ENCODE data around the gene EML5.

Gene EML5

GRCh38 chr14:88628033-88628432 is 164.7 kb downstream of the EML5 start:
- Histone ChIP-seq H3K4me3 (ENCODE audit: low read length) (no peak overlapping the region), H3K27me3 (ENCODE audit: control insufficient read depth, insufficient read depth, low read length) (no peaks in the 10 kb centered on the region), H3K4me1 (ENCODE audit: control insufficient read depth, insufficient read depth, low read length) (no peaks in the 10 kb centered on the region), H3K36me3 (ENCODE audit: control insufficient read depth, insufficient read depth, low read length) (no peaks in the 10 kb centered on the region), H3K9ac (ENCODE audit: low read length) (no peak overlapping the region), H3K27ac (ENCODE audit: low read depth, low read length) (no peak overlapping the region)

GRCh38 chr14:88625671-88626070 is 167.1 kb downstream of the EML5 start:
- no peak overlapping the region for H3K4me3 ChIP-seq (ENCODE audit: low read length)
- no peaks in the 10 kb centered on the region for H3K4me1 ChIP-seq (ENCODE audit: control insufficient read depth, insufficient read depth, low read length)
- H3K27me3 ChIP-seq (ENCODE audit: control insufficient read depth, insufficient read depth, low read length) = no peaks in the 10 kb centered on the region
- H3K36me3 ChIP-seq (ENCODE audit: control insufficient read depth, insufficient read depth, low read length) = no peaks in the 10 kb centered on the region
- H3K27ac ChIP-seq (ENCODE audit: low read depth, low read length) = no peak overlapping the region
- no peak overlapping the region for H3K9ac ChIP-seq (ENCODE audit: low read length)

- Histone ChIP-seq H3K4me1 (ENCODE audit: control insufficient read depth, insufficient read depth, low read length) (no peaks in the 10 kb centered on the region), H3K36me3 (ENCODE audit: control insufficient read depth, insufficient read depth, low read length) (no peaks in the 10 kb centered on the region), H3K27me3 (ENCODE audit: control insufficient read depth, insufficient read depth, low read length) (no peaks in the 10 kb centered on the region), H3K27ac (ENCODE audit: low read depth, low read length) (no peak overlapping the region), H3K9ac (ENCODE audit: low read length) (no peak overlapping the region), H3K4me3 (ENCODE audit: low read length) (no peak overlapping the region)
Measured at GRCh38 chr14:88621100-88621499, 171.7 kb downstream of the EML5 start.

- Histone ChIP-seq H3K36me3 (ENCODE audit: control insufficient read depth, insufficient read depth, low read length) (no peaks in the 10 kb centered on the region), H3K27me3 (ENCODE audit: control insufficient read depth, insufficient read depth, low read length) (no peaks in the 10 kb centered on the region), H3K4me1 (ENCODE audit: control insufficient read depth, insufficient read depth, low read length) (no peaks in the 10 kb centered on the region), H3K9ac (ENCODE audit: low read length) (no peak overlapping the region), H3K4me3 (ENCODE audit: low read length) (no peak overlapping the region), H3K27ac (ENCODE audit: low read depth, low read length) (no peak overlapping the region)
Measured at GRCh38 chr14:88618476-88618875, 174.3 kb downstream of the EML5 start.

GRCh38 chr14:88617479-88617878 is 175.3 kb downstream of the EML5 start:
- no peaks in the 10 kb centered on the region for H3K4me1 ChIP-seq (ENCODE audit: control insufficient read depth, insufficient read depth, low read length)
- H3K4me3 ChIP-seq (ENCODE audit: low read length) = no peak overlapping the region
- no peaks in the 10 kb centered on the region for H3K27me3 ChIP-seq (ENCODE audit: control insufficient read depth, insufficient read depth, low read length)
- no peak overlapping the region for H3K9ac ChIP-seq (ENCODE audit: low read length)
- no peak overlapping the region for H3K27ac ChIP-seq (ENCODE audit: low read depth, low read length)
- H3K36me3 ChIP-seq (ENCODE audit: control insufficient read depth, insufficient read depth, low read length) = peaks cover 3% of the 10 kb centered on the region

GRCh38 chr14:88616697-88617096 is 176.1 kb downstream of the EML5 start:
- Histone ChIP-seq H3K4me3 (ENCODE audit: low read length) (no peak overlapping the region), H3K36me3 (ENCODE audit: control insufficient read depth, insufficient read depth, low read length) (peaks cover 6% of the 10 kb centered on the region), H3K27ac (ENCODE audit: low read depth, low read length) (no peak overlapping the region), H3K4me1 (ENCODE audit: control insufficient read depth, insufficient read depth, low read length) (no peaks in the 10 kb centered on the region), H3K27me3 (ENCODE audit: control insufficient read depth, insufficient read depth, low read length) (no peaks in the 10 kb centered on the region), H3K9ac (ENCODE audit: low read length) (no peak overlapping the region)

GRCh38 chr14:88614218-88614907 is 178.4 kb downstream of the EML5 start:
- H3K36me3 ChIP-seq (ENCODE audit: control insufficient read depth, insufficient read depth, low read length) = peaks cover 25% of the 10 kb centered on the region
- H3K9ac ChIP-seq (ENCODE audit: low read length) = no peak overlapping the region
- H3K27ac ChIP-seq (ENCODE audit: low read depth, low read length) = no peak overlapping the region
- no peaks in the 10 kb centered on the region for H3K4me1 ChIP-seq (ENCODE audit: control insufficient read depth, insufficient read depth, low read length)
- H3K27me3 ChIP-seq (ENCODE audit: control insufficient read depth, insufficient read depth, low read length) = no peaks in the 10 kb centered on the region
- H3K4me3 ChIP-seq (ENCODE audit: low read length) = no peak overlapping the region

GRCh38 chr14:88613552-88614010 is 179.2 kb downstream of the EML5 start:
- H3K9ac ChIP-seq (ENCODE audit: low read length) = no peak overlapping the region
- peaks cover 25% of the 10 kb centered on the region for H3K36me3 ChIP-seq (ENCODE audit: control insufficient read depth, insufficient read depth, low read length)
- no peak overlapping the region for H3K4me3 ChIP-seq (ENCODE audit: low read length)
- H3K27me3 ChIP-seq (ENCODE audit: control insufficient read depth, insufficient read depth, low read length) = no peaks in the 10 kb centered on the region
- H3K4me1 ChIP-seq (ENCODE audit: control insufficient read depth, insufficient read depth, low read length) = no peaks in the 10 kb centered on the region
- H3K27ac ChIP-seq (ENCODE audit: low read depth, low read length) = no peak overlapping the region

- peaks cover 28% of the 10 kb centered on the region for H3K36me3 ChIP-seq (ENCODE audit: control insufficient read depth, insufficient read depth, low read length)
- H3K27ac ChIP-seq (ENCODE audit: low read depth, low read length) = no peak overlapping the region
Measured at GRCh38 chr14:88612981-88613380, 179.8 kb downstream of the EML5 start.

GRCh38 chr14:88611878-88612277 is 180.9 kb downstream of the EML5 start:
- Histone ChIP-seq H3K36me3 (ENCODE audit: control insufficient read depth, insufficient read depth, low read length) (peaks cover 38% of the 10 kb centered on the region), H3K9ac (ENCODE audit: low read length) (no peak overlapping the region), H3K4me3 (ENCODE audit: low read length) (no peak overlapping the region), H3K27ac (ENCODE audit: low read depth, low read length) (no peak overlapping the region), H3K4me1 (ENCODE audit: control insufficient read depth, insufficient read depth, low read length) (no peaks in the 10 kb centered on the region), H3K27me3 (ENCODE audit: control insufficient read depth, insufficient read depth, low read length) (no peaks in the 10 kb centered on the region)

More at GRCh38 chr14:88612981-88613380, 179.8 kb downstream of the EML5 start:
- Histone ChIP-seq H3K27me3 (ENCODE audit: control insufficient read depth, insufficient read depth, low read length) (no peaks in the 10 kb centered on the region), H3K4me1 (ENCODE audit: control insufficient read depth, insufficient read depth, low read length) (no peaks in the 10 kb centered on the region), H3K9ac (ENCODE audit: low read length) (no peak overlapping the region), H3K4me3 (ENCODE audit: low read length) (no peak overlapping the region)

- no peak overlapping the region for H3K27ac ChIP-seq (ENCODE audit: low read depth, low read length)
- no peak overlapping the region for H3K9ac ChIP-seq (ENCODE audit: low read length)
- H3K36me3 ChIP-seq (ENCODE audit: control insufficient read depth, insufficient read depth, low read length) = peaks cover 45% of the 10 kb centered on the region
- H3K4me1 ChIP-seq (ENCODE audit: control insufficient read depth, insufficient read depth, low read length) = no peaks in the 10 kb centered on the region
- no peaks in the 10 kb centered on the region for H3K27me3 ChIP-seq (ENCODE audit: control insufficient read depth, insufficient read depth, low read length)
- H3K4me3 ChIP-seq (ENCODE audit: low read length) = no peak overlapping the region
Measured at GRCh38 chr14:88607829-88608228, 184.9 kb downstream of the EML5 start.

- no peak overlapping the region for H3K4me3 ChIP-seq (ENCODE audit: low read length)
- H3K36me3 ChIP-seq (ENCODE audit: control insufficient read depth, insufficient read depth, low read length) = peaks cover 39% of the 10 kb centered on the region
- H3K4me1 ChIP-seq (ENCODE audit: control insufficient read depth, insufficient read depth, low read length) = no peaks in the 10 kb centered on the region
- no peak overlapping the region for H3K27ac ChIP-seq (ENCODE audit: low read depth, low read length)
- H3K9ac ChIP-seq (ENCODE audit: low read length) = no peak overlapping the region
- H3K27me3 ChIP-seq (ENCODE audit: control insufficient read depth, insufficient read depth, low read length) = no peaks in the 10 kb centered on the region
Measured at GRCh38 chr14:88605594-88605993, 187.2 kb downstream of the EML5 start.

GRCh38 chr14:88604212-88604611 is 188.5 kb downstream of the EML5 start:
- H3K9ac ChIP-seq (ENCODE audit: low read length) = no peak overlapping the region
- H3K27me3 ChIP-seq (ENCODE audit: control insufficient read depth, insufficient read depth, low read length) = no peaks in the 10 kb centered on the region
- no peak overlapping the region for H3K27ac ChIP-seq (ENCODE audit: low read depth, low read length)
- no peak overlapping the region for H3K4me3 ChIP-seq (ENCODE audit: low read length)
- H3K4me1 ChIP-seq (ENCODE audit: control insufficient read depth, insufficient read depth, low read length) = no peaks in the 10 kb centered on the region
- peaks cover 33% of the 10 kb centered on the region for H3K36me3 ChIP-seq (ENCODE audit: control insufficient read depth, insufficient read depth, low read length)

All from rectal smooth muscle tissue (tissue), 1 donor.